MV-4-11 (cell line): ENCODE data around the gene OR5B21.

Source experiments
- DNase-seq: peaks from one replicate; lab custom pipeline; 2025; lab: John Stamatoyannopoulos, UW

Gene OR5B21

DNA sequence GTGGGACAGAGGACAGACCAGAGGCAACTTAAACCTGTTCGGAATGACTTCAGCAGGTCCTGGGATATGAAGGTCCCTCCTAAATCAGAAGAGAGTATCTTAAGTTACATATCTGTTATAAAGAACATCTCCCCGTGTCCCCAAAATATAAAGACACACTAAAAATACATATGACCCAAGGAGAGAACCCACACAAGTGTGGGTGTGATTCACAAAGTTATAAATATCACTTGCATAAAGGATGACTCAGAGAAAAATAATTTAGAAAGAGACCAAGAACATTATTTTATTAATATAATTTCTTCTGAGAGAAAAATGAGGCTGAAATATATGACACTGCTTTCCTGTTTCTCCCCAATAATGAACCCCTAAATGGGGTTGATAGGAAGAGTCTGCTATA lies 14.2 kb downstream of the OR5B21 start:
- peak; percentile 31 for DNase-seq

- no peak for DNase-seq
These were observed 17.1 kb downstream of the OR5B21 start for GRCh38 chr11:58490827-58491226.

DNA sequence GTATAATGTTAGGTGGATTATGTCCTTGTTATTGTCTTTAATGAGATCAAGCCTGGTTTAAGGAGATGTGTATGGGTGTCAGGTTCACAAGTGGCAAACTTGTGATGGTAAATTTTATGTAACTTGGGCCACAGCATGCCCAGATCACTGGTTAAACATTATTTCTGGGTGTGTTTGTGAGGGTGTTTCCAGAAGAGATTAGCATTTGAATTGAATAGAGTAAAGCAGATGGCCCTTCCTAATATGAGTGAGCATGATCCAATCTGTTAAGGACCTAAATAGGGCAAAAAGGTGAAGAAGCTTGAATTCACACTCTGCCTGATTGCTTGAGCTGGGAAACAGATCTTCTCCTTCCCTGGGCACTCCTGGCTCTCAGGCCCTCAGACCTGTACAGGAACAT lies 20.7 kb downstream of the OR5B21 start:
- no peak for DNase-seq

GRCh38 chr11:58485961-58486360 lies 21.9 kb downstream of the OR5B21 start:
- no peak for DNase-seq

DNA sequence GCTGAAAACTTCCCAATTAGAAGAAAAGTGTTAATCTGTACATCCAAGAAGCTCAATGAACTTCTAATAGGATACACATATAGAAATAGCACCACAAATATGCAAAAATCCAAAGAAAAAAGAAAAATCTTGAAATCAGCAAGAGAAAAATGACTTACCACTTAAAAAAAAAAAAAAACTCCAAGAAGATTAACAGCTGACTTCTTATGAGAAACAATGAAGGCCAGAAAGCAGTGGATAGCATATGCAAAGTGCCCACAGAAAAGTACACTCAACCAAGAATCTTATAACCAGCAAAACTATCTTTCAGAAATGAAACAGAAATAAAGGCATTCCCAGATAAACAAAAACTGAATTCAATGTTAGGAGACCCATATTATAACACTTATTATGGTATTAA lies 36.0 kb downstream of the OR5B21 start:
- DNase-seq: peak; percentile 16

- DNase-seq: no peak
These were observed 41.6 kb downstream of the OR5B21 start for GRCh38 chr11:58466293-58466692.

DNA sequence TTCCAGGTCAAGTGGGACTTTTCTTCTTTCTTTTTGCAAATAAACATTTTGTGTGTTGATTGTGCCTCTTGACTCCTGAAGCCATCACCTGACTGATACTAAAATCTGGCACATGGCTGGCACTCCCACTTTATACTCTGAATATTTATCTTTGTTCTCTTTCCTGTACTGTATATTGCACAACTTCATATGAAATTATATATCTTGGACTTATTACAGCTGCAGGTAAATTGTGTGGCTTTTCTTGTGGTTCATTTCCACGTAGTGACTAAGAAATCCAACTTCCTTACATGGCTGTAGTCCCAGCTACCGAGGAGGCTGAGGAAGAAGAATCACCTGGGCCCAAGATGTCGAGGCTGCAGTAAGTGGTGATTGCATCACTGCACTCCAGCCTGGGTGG lies 42.2 kb downstream of the OR5B21 start:
- DNase-seq: no peak
